Panc1 (cell line): ENCODE measurements around the gene PEX19.

ENCODE experiments used
- POLR2AphosphoS5 ChIP-seq: IDR thresholded peaks from 2 replicates; pipeline ENCODE4 v1.6.1; 2012; ENCODE audit warnings: mild to moderate bottlenecking, low read depth, low read length, moderate library complexity
- REST ChIP-seq, 2 experiments: IDR thresholded peaks; 2 replicates each; pipeline ENCODE4 v1.6.1; 2011 to 2012; ENCODE audit warnings: low read depth in 2 of 2, control low read depth in 1 of 2, low read length in 1 of 2, mild to moderate bottlenecking in 1 of 2, moderate library complexity in 1 of 2; ENCODE audit not compliant: insufficient read depth in 1 of 2
- SIN3A ChIP-seq: IDR thresholded peaks from 2 replicates; pipeline ENCODE4 v1.6.1; 2012; ENCODE audit warnings: low read depth, mild to moderate bottlenecking, low read length, moderate library complexity, borderline replicate concordance; ENCODE audit not compliant: insufficient read depth
- TCF7L2 ChIP-seq: IDR thresholded peaks from 2 replicates; pipeline ENCODE4 v1.6.1; 2011; ENCODE audit warnings: mild to moderate bottlenecking, low read depth, low read length, inconsistent platforms
- TF ChIP-seq, protein P1 (sequence below): fragments of 450-650 bp; IDR thresholded peaks from 2 replicates; pipeline ENCODE4 v1.5.1; 2017; ENCODE audit warnings: mild to moderate bottlenecking

GRCh38 chr1:160245434-160245833 is 39.5 kb downstream of the PEX19 start:
- TF ChIP-seq POLR2AphosphoS5 (no peak), REST (IDR thresholded peaks at IDR 0.05; ENCODE audit: insufficient read depth in 1 of 2, low read depth in 2 of 2, low read length in 1 of 2) (no peak), TCF7L2 (no peak), SIN3A (no peak)
- TF ChIP-seq, protein P1, sequence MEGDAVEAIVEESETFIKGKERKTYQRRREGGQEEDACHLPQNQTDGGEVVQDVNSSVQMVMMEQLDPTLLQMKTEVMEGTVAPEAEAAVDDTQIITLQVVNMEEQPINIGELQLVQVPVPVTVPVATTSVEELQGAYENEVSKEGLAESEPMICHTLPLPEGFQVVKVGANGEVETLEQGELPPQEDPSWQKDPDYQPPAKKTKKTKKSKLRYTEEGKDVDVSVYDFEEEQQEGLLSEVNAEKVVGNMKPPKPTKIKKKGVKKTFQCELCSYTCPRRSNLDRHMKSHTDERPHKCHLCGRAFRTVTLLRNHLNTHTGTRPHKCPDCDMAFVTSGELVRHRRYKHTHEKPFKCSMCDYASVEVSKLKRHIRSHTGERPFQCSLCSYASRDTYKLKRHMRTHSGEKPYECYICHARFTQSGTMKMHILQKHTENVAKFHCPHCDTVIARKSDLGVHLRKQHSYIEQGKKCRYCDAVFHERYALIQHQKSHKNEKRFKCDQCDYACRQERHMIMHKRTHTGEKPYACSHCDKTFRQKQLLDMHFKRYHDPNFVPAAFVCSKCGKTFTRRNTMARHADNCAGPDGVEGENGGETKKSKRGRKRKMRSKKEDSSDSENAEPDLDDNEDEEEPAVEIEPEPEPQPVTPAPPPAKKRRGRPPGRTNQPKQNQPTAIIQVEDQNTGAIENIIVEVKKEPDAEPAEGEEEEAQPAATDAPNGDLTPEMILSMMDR: no peak
